Prostate gland (tissue), 1 donor: ENCODE data around the gene SHC4.

Experiments
- POLR2A ChIP-seq: fragments of 450-650 bp; IDR thresholded peaks from one replicate; pipeline ENCODE4 v1.6.1; 2016; ENCODE audit warnings: antibody characterized with exemption, mild to moderate bottlenecking
- POLR2AphosphoS5 ChIP-seq: sonication (generic); formaldehyde crosslinking; IDR thresholded peaks from one replicate; pipeline ENCODE4 v1.6.1; 2017; ENCODE audit warnings: antibody characterized with exemption

- TF ChIP-seq POLR2A (no peak), POLR2AphosphoS5 (no peak)
Observed at GRCh38 chr15:48850648-48851047, 113.1 kb downstream of the SHC4 start.
